IPS-20b (cell line): ENCODE data around the gene PELI3.
A peak's percentile ranks its signal among the peaks of the same experiment; 100 is the strongest.
"Not testable (repeated sequence)": the region's sequence is repeated elsewhere in the genome, so short reads cannot be mapped to it uniquely, and the experiment has no call there.

ENCODE experiments used
- H3K27ac ChIP-seq: one replicate; pipeline ENCODE4 v1.5.1; 2013; ENCODE audit warnings: low read length
- H3K27me3 ChIP-seq: 2 replicates; pipeline ENCODE4 v1.6.1; 2013; ENCODE audit warnings: mild to moderate bottlenecking, low read length, inconsistent platforms; ENCODE audit not compliant: insufficient read depth
- H3K36me3 ChIP-seq: 2 replicates; pipeline ENCODE4 v1.6.1; 2013; ENCODE audit warnings: low read depth, mild to moderate bottlenecking, inconsistent platforms, low read length, moderate library complexity; ENCODE audit not compliant: insufficient read depth
- H3K4me1 ChIP-seq: 2 replicates; pipeline ENCODE4 v1.6.1; 2013; ENCODE audit warnings: mild to moderate bottlenecking, control low read depth, inconsistent platforms, low read length, moderate library complexity; ENCODE audit not compliant: insufficient read depth
- H3K4me3 ChIP-seq: 2 replicates; pipeline ENCODE4 v1.5.1; 2013; ENCODE audit warnings: mild to moderate bottlenecking, low read length, inconsistent platforms
- H3K9ac ChIP-seq: 2 replicates; pipeline ENCODE4 v1.6.1; 2013; ENCODE audit warnings: low read depth, mild to moderate bottlenecking, inconsistent platforms, low read length, moderate library complexity
- H3K9me3 ChIP-seq: 2 replicates; pipeline ENCODE4 v1.6.1; 2013; ENCODE audit warnings: mild to moderate bottlenecking, low read depth, low read length, inconsistent platforms; ENCODE audit not compliant: insufficient read depth

The PELI3 gene

DNA sequence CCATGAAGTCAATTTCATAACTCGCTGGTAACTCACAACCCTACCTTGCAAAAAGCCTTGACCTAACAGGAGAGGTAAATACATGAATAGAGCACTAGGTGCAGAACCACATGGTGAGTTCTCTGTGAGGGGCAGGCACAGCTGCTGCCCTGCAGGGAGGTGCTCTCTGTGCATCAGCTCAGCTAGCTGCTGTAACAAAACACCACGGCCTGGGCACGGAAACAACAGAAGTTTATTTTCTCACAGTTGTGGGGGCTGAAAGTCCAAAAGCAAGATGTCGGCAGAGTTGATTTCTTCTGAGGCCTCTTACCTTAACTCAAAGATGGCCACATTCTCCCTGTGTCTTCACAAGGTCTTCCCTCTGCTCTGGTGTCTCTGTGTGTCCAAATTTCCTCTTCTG, 15.0 kb upstream of the PELI3 start:
- no peak overlapping the region for H3K4me3 ChIP-seq
- no peak overlapping the region for H3K27ac ChIP-seq
- H3K27me3 ChIP-seq, result no peaks in the 10 kb centered on the region; the same call in 1 of the 2 replicates
- no peak overlapping the region for H3K9ac ChIP-seq
- 0 out of 2 replicates have a peak, but pooled peaks cover 3% of the 10 kb centered on the region for H3K4me1 ChIP-seq
- no peaks in the 10 kb centered on the region for H3K36me3 ChIP-seq
- H3K9me3 ChIP-seq, result no peaks in the 10 kb centered on the region

DNA sequence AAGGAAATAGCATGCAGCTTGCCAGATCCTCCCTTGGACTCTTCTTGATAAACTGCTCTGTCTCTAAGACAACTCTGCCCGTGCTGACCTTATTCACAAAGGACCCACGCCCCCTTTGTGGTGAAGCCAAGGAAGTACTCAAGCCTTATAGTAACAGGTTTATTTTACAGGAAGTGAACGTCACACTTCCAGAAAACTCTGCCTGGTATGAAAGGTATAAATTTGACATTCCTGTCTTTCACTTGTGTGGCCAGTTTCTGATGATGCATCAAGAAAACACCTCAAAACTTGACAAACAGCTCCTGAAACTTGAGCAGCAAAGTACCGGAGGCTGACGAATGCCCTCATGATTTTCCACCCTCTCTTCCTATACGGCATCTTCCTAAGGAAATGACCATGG, 12.5 kb upstream of the PELI3 start:
- H3K27ac ChIP-seq, result no peak overlapping the region
- H3K9ac ChIP-seq, result no peak overlapping the region
- H3K36me3 ChIP-seq, result no peaks in the 10 kb centered on the region
- H3K27me3 ChIP-seq, result no peaks in the 10 kb centered on the region; the same call in 1 of the 2 replicates
- no peaks in the 10 kb centered on the region for H3K4me1 ChIP-seq
- H3K4me3 ChIP-seq, result no peak overlapping the region
- H3K9me3 ChIP-seq, result no peaks in the 10 kb centered on the region

DNA sequence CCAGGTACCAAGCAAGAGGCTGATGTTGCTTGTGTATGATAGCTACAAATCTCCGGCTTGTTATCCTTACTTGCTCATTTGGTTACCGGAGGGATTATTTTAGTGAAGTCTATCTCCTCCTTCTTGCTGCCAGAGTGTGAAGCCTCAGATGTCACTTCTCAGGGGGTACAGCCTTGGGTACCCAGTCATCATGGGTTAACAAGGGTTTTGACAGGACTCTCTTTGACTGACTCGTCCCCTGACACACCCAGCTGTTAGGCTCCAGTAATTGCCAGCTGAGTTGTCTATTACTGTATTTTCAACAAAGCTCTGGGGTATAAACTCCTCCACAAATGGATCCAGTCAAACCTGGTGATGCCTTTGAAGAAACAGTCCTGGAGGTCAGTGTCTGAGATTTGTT, 11.9 kb upstream of the PELI3 start:
- H3K4me1 ChIP-seq, result no peaks in the 10 kb centered on the region
- no peak overlapping the region for H3K9ac ChIP-seq
- H3K27me3 ChIP-seq, result no peaks in the 10 kb centered on the region; the same call in 1 of the 2 replicates
- H3K4me3 ChIP-seq, result no peak overlapping the region
- no peak overlapping the region for H3K27ac ChIP-seq
- no peaks in the 10 kb centered on the region for H3K9me3 ChIP-seq
- H3K36me3 ChIP-seq, result no peaks in the 10 kb centered on the region

DNA sequence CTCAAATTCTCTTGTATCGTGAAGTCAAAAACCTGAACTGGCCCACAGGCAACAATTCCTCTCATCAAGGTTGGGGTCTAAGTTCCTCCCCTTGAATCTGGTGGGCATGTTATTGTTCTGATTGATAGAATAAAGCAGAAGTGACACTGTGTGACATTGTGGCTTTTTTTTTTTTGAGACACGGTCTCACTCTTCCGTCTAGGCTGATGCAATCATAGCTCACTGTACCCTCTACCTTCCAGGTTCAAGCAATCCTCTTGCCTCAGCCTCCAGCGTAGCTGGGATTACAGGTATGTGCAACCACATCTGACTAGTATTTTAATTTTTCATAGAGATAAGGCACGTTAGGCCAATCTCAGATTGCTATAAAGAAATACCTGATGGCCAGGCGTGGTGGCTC, 8.9 kb upstream of the PELI3 start:
- no peak overlapping the region for H3K9ac ChIP-seq

DNA sequence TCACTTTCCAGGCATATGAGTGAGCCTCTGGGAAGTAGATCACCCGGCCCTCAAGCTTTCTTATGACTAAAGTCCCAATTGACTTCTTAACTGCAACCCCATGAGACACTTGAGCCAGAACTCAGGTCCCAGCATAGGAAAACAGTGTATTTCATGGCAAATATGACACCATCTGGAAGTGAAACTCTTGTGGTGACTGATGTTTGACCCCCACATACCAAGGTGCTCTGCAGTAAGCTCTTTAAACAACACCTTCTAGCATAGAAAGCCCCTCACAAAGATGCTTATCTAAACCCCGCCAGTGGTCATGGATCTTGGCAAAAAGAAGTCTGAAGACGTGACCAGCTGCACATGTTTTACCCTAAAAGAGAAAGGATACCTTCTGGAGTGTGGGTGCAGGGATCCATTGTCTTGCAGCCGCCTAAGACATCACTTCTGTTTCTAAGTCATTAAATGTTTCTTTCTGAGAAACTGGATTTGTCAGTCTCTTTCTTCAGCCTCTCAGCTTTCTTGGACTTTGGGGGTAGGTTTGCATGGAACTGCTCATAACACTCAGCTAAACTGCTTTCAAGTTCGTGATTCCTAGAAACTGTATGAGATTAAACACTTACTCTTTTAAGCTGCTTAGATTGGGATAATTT, 7.4 kb upstream of the PELI3 start:
- H3K27ac ChIP-seq, result no peak overlapping the region
- no peaks in the 10 kb centered on the region for H3K27me3 ChIP-seq
- no peak overlapping the region for H3K9ac ChIP-seq
- no peak overlapping the region for H3K4me3 ChIP-seq
- no peaks in the 10 kb centered on the region for H3K4me1 ChIP-seq
- H3K36me3 ChIP-seq, result no peaks in the 10 kb centered on the region
- no peaks in the 10 kb centered on the region; the same call in 1 of the 2 replicates for H3K9me3 ChIP-seq

More for the DNA sequence above, 8.9 kb upstream of the PELI3 start:
- Histone ChIP-seq H3K36me3 (no peaks in the 10 kb centered on the region), H3K4me3 (no peak overlapping the region), H3K27me3 (no peaks in the 10 kb centered on the region), H3K27ac (no peak overlapping the region), H3K9me3 (no peaks in the 10 kb centered on the region; the same call in 1 of the 2 replicates), H3K4me1 (no peaks in the 10 kb centered on the region)

DNA sequence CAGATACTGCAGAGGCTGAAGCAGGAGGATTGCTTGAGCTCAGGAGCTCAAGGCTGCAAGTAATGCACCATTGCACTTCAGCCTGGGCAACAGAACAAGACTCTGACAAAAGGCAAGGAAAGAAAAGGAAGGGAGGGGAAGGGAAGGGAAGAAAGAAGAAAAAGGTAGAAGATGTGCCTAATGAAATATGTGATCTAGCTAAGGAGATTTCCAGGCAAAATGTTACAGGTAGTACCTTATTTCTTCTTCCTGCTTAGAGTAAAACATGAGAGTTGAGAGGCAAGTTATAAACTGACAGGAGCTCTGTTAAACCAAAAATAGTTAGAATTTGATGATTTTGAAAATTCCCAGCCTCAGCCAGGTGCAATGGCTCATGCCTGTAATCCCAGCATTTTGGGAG, 4.7 kb upstream of the PELI3 start:
- H3K4me3 ChIP-seq, result no peak overlapping the region
- H3K9me3 ChIP-seq, result no peaks in the 10 kb centered on the region; the same call in 1 of the 2 replicates

DNA sequence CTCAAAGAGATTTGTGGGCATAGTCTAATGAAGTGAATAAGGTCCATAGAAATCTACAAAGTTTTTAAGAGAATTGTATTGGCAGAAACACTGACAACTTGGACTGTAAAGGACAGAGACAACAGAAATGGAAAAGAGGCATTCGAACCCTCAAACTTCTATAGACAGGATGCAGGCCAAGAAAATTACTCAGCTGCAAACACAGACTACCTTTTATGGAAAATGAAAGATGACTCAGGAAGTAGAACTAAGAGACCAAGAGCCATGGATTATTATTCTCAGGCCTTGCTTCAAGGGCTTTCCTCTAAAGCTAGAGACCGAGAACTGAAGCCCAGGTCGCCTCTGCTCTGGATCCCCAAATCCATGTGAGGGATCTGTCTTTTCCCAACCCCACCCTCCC, 3.8 kb upstream of the PELI3 start:
- no peak overlapping the region for H3K9ac ChIP-seq
- no peak overlapping the region for H3K4me3 ChIP-seq
- H3K36me3 ChIP-seq, result no peaks in the 10 kb centered on the region
- H3K4me1 ChIP-seq, result peaks cover 10% of the 10 kb centered on the region
- H3K27ac ChIP-seq, result no peak overlapping the region
- H3K9me3 ChIP-seq, result no peaks in the 10 kb centered on the region; the same call in 1 of the 2 replicates
- H3K27me3 ChIP-seq, result no peaks in the 10 kb centered on the region; the same call in 1 of the 2 replicates

More for the DNA sequence above, 4.7 kb upstream of the PELI3 start:
- peaks cover 5% of the 10 kb centered on the region for H3K4me1 ChIP-seq
- H3K9ac ChIP-seq, result no peak overlapping the region
- H3K36me3 ChIP-seq, result no peaks in the 10 kb centered on the region
- H3K27ac ChIP-seq, result no peak overlapping the region
- H3K27me3 ChIP-seq, result no peaks in the 10 kb centered on the region

DNA sequence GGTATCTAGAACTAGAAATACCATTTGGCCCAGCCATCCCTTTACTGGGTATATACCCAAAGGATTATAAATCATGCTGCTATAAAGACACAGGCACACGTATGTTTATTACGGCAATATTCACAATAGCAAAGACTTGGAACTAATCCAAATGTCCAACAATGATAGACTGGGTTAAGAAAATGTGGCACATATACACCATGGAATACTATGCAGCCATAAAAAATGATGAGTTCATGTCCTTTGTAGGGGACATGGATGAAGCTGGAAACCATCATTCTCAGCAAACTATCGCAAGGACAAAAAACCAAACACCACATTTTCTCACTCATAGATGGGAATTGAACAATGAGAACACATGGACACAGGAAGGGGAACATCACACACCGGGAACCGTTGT, 2.6 kb upstream of the PELI3 start:
- not testable (repeated sequence) for H3K4me3 ChIP-seq, H3K36me3 ChIP-seq, H3K9ac ChIP-seq, H3K9me3 ChIP-seq, H3K27ac ChIP-seq, H3K27me3 ChIP-seq
- peaks cover 10% of the 10 kb centered on the region for H3K4me1 ChIP-seq

DNA sequence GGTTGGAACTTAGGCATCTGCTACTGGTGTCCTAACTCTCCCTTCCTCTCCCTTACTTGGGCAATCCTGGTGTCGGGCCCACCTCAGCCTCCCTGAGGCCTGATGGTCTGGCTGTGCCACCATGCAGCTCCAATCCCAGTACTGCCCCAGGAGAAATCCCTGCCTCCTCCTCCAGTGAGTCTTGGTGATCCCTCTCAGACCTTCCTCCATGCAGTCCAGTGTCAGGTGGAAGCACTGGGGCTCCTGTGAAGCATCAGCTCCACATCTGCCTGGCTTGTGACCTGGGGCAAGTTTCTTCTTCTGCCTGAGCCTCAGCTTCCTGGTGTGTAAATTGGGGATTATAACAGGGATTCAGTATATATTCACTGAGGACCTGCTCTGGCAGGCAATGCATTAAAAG, 1.8 kb upstream of the PELI3 start:
- H3K27me3 ChIP-seq, result no peaks in the 10 kb centered on the region; the same call in 1 of the 2 replicates
- H3K9ac ChIP-seq, result no peak overlapping the region
- peaks cover 6% of the 10 kb centered on the region; the same call in 1 of the 2 replicates for H3K36me3 ChIP-seq
- no peak overlapping the region for H3K27ac ChIP-seq
- no peaks in the 10 kb centered on the region; the same call in 1 of the 2 replicates for H3K9me3 ChIP-seq
- peaks cover 10% of the 10 kb centered on the region for H3K4me1 ChIP-seq
- no peak overlapping the region for H3K4me3 ChIP-seq

DNA sequence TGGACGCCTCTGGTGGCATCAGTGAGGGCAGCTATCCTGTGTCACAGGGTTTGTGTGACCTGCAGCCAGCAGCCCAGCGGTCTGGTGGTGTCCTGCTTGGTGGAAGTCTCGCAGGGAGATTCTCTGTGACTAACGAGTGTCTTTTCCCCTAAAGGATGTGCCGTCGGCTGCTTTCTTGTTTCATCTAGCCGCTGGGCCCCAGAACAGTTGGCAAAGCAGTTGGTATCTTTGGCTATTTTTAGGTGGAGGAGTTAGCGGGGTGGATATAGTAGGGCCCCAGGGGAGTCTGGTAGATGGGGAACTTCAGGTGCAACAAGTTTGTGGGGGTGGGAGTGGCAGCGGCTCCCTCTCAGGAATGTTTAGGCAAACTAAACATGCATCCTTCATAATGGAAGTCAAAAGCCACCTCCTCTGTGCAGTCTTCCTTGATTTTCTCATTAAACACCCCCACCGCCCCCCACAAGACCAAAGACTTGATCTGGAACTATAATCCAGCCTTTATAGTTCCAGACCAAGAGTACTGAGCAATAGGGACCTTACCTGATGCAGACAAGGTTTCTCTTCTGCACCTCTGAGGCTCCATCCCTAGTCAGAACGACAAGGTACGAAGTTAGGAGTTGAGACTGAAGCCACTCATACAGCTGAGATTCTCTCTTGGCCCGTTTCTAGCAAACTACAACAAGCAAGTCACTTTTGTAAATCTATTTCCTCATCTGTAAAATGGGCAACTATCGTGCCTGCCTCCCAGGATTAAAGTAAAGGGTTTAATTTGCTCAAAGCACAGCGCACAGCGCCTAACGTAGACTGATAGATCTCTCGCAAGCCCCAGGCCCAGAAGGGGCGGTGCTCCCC, 1.1 kb upstream of the PELI3 start:
- H3K4me1 ChIP-seq, result peaks cover 10% of the 10 kb centered on the region
- H3K9ac ChIP-seq, result peak overlapping the region; percentile 81; the same call in 1 of the 2 replicates
- no peaks in the 10 kb centered on the region; the same call in 1 of the 2 replicates for H3K27me3 ChIP-seq
- H3K4me3 ChIP-seq, result peak overlapping the region; percentile 87
- H3K27ac ChIP-seq, result peak overlapping the region; percentile 37
- H3K36me3 ChIP-seq, result peaks cover 6% of the 10 kb centered on the region; the same call in 1 of the 2 replicates
- no peaks in the 10 kb centered on the region; the same call in 1 of the 2 replicates for H3K9me3 ChIP-seq

DNA sequence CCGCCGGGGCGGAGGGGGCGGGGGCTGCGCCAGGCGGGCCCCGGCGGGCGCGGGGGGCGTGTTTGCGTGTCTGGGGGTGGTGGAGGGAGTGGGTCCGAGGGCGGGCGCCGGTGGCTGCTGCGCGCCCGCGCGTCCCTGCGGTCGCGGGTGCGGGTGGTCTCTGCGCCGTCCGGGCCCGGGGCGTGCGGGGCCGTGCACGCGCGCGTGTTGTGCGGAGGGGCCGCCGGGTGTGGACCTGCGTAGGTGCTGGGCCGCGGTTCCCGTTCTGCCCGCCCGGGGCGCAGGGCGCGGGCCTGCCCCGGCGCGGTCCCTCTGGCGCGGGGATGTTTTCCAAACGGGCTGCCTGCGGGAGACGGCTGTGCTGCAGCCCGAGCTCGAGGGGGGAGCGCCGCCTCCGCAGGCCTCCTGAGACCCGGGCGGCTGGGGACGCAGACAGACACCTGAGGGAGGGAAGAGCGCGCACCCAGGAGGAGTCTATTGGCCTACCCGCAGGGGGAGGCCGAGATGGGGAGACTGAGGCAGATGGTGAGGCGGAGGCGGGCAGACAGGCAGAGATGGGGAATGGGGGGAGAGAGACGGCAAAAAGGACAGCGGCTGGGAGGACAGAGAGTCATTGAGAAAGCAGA, 442 bp downstream of the PELI3 start:
- H3K36me3 ChIP-seq, result peaks cover 7% of the 10 kb centered on the region
- H3K9me3 ChIP-seq, result no peaks in the 10 kb centered on the region
- H3K4me1 ChIP-seq, result peaks cover 10% of the 10 kb centered on the region
- H3K27me3 ChIP-seq, result no peaks in the 10 kb centered on the region; the same call in 1 of the 2 replicates
- peak overlapping the region; percentile 87 for H3K4me3 ChIP-seq
- peak overlapping the region; percentile 4; the same call in 1 of the 2 replicates for H3K9ac ChIP-seq
- H3K27ac ChIP-seq, result no peak overlapping the region
